Middle frontal gyrus (tissue), 1 donor: ENCODE results near the gene CD55.

Experiments used
- DNase-seq: peaks from one replicate; pipeline ENCODE4 v3.0.0-alpha.2; 2015; ENCODE audit warnings: low spot score; ENCODE audit errors: extremely low spot score

Gene CD55, protein sequence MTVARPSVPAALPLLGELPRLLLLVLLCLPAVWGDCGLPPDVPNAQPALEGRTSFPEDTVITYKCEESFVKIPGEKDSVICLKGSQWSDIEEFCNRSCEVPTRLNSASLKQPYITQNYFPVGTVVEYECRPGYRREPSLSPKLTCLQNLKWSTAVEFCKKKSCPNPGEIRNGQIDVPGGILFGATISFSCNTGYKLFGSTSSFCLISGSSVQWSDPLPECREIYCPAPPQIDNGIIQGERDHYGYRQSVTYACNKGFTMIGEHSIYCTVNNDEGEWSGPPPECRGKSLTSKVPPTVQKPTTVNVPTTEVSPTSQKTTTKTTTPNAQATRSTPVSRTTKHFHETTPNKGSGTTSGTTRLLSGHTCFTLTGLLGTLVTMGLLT

GRCh38 chr1:207321079-207321789 lies at the start of gene CD55:
TSS of gene CD55 (plus strand) at chr1:207321678. CDS start at chr1:207321766, 88 bp downstream.
- peak; percentile 78 for DNase-seq

- DNase-seq, result no peak
These were observed 46.6 kb upstream of the CD55 start for GRCh38 chr1:207274882-207275281.

GRCh38 chr1:207276465-207276864 lies 45.0 kb upstream of the CD55 start:
- DNase-seq, result no peak

DNA sequence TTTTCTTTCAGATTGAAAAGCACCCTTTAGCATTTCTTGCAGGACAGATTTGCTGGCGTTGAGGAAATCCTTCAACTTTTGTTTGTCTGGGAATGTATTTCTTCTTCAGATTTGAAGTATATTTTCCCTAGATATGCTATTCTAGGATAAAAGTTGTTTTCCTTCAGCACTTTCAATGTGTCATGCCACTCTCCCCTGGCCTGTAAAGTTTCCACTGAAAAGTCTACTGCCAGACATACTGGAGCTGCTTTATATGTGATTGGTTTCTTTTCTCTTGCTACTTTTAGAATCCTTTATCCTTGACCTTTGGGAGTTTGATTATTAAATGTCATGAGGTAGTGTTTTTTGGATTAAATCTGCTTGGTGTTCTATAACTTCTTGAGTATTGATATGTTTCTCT lies 44.2 kb upstream of the CD55 start:
- no peak for DNase-seq

DNA sequence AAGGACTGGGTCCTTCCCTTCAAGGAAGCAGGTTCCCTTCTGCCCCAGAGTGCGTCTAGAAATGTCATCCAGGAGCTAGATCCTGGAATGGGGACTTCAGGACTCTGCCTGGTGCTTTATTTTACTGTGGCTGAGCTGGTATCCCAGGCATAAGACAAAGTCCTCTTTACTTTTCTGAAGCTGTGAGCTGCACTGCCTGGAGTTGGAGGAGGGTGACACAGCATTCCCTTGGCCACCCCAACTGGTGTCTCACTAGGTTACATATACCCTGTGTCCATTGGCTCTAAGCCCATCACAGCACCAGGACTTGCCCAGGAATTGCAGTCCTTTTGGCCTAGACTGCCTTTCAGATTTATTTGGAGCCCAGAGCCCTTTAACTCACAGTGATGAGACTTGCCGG lies 41.8 kb upstream of the CD55 start:
- DNase-seq, result no peak

DNA sequence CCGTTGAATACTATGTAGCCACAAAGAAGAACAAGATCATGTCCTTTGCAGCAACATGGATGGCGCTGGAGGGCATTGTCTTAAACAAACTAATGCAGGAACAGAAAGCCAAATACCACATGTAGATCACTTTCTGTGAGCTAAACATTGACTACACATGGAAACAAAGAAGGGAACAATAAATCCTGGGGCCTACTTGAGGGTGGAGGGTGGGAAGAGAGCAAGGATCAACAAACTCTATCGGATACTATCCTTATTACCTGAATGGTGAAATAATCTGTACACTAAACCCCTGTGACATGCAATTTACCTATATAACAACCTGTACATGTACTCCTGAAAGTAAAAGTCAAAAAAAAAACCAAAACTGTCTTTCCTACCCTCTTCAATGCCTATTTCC lies 40.8 kb upstream of the CD55 start:
- DNase-seq, result no peak

- no peak for DNase-seq
These were observed 39.4 kb upstream of the CD55 start for GRCh38 chr1:207282058-207282457.

- no peak for DNase-seq
These were observed 38.7 kb upstream of the CD55 start for GRCh38 chr1:207282496-207283380.

GRCh38 chr1:207283421-207283820 lies 38.1 kb upstream of the CD55 start:
- no peak for DNase-seq

GRCh38 chr1:207284209-207284897 lies 37.1 kb upstream of the CD55 start:
- no peak for DNase-seq

DNA sequence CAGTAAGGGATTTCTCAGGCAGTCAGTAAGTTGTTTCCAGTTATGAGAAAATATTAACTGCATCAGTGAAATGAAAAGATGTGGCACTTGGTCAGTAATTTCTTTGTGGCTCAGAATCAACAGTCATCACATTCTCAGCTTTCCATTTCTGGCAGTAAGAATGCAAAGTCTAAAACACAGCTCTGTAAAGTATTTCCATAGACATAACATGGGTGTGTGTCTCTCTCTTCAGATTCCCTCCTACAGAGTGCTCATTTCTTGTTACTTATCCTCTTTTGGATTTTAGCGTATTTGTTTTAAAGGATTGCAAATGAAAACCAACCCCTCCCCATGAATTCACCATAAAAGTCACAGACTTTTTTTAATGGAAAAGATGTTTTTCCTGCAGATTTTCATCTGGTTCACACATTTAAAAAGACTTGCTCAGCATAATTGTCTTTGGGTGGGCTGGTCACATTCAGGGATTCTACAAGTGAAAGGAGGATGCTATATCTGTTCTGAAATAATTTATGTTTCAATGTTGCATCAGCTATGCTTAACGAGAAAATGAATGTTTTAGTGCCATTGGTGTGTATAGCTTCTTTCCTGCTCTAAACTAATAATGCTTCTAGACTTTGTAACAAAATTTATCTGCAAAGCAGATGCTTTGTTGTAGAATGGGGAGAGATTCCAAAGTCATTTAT lies 34.6 kb upstream of the CD55 start:
- no peak for DNase-seq

DNA sequence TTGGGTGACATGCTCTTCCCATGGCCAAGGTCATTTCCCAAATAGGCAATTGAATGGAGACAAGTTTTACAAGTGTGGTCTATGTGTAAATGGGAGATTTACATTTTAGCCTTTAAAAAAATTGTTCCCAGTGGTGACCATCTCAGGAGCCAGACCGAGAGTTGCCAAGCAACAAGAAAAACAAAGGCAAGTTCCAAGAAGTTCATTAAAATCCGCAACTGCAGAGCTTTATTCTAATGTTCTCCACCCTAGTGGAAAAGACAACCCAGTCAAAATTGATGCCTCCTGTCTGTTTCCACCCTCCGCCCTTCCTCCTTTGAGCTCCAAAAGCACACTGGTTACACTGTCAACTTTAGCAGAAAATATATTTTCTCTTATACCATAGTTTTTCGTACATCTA lies 33.2 kb upstream of the CD55 start:
- DNase-seq, result no peak

DNA sequence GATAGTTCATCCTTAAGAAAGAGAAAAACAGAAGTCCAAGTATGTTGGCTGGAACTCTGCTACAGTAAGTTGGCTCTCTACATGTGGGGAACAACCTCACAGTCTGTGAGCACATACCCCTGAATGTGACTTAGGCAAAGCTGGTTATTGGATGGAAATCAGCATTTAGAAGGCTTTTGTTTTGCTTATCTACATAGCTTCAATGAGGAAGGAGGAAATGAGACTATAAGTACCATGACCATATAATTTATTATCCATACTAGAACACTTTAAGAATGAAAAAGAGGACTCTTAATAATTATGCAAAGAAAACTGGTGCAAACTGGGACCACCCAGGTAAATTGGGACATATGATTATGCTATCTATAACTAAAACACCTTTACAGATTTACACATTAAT lies 31.7 kb upstream of the CD55 start:
- no peak for DNase-seq

- no peak for DNase-seq
These were observed 29.8 kb upstream of the CD55 start for GRCh38 chr1:207291723-207292122.

DNA sequence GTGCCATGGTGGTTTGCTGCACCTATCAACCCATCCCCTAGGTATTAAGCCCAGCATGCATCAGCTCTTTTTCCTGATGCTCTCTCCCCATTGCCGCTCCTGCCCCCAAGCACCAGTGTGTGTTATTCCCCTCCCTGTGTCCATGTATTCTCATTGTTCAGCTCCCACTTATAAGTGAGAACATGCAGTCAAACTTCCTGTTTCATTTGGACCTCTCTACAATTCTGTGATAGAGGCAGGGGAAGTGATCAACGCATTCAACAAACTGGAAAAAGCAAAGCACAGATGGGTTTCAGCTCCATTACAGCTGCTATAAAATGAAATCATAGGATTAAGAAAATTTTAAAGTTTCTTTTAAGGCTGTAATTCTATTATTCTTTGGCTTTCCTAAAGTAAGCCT lies 23.3 kb upstream of the CD55 start:
- DNase-seq, result no peak

GRCh38 chr1:207298636-207299398 lies 22.7 kb upstream of the CD55 start:
- DNase-seq, result no peak

DNA sequence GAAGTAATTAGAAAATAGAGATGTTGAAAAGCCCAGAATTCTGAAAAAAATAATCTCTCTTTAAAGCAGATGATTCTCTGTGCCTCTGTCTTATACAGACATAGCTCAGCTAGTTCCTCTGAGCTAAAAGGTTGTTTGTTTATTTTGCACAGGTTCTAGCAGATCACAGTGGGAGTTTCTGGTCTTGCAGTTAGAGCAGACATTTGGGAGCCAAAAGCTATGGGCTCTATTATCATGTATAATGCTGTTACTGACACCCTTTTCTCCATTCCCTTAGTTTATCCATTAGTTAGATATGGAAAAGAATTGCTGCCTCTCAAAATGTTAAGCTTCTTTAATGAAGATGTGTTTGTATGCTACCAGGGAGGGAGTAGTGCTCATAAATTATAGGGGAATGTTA lies 20.5 kb upstream of the CD55 start:
- DNase-seq, result no peak

GRCh38 chr1:207302618-207303393 lies 18.7 kb upstream of the CD55 start:
- DNase-seq, result no peak
